ENCODE data around the gene OR4X1. TPM values are rescaled to one million over a fixed set of nuclear protein-coding genes. Genes with fewer than 3 reads are reported as not detected.

OR4X1 gene, protein sequence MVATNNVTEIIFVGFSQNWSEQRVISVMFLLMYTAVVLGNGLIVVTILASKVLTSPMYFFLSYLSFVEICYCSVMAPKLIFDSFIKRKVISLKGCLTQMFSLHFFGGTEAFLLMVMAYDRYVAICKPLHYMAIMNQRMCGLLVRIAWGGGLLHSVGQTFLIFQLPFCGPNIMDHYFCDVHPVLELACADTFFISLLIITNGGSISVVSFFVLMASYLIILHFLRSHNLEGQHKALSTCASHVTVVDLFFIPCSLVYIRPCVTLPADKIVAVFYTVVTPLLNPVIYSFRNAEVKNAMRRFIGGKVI
- not detected for total RNA-seq
- not detected for polyA plus RNA-seq

GRCh38 chr11:48263423-48263911 is at the start of gene OR4X1:
Gene OR4X1, plus strand, starts transcription at chr11:48263861. Its CDS starts 0 bp downstream, at chr11:48263861.
- Histone ChIP-seq H3K27ac (ENCODE audit: low read depth in 1 of 2, low read length in 2 of 2) (no peak within 1 kb of the TSS), H3K36me3 (ENCODE audit: control insufficient read depth in 4 of 4, insufficient read depth in 3 of 4, low read depth in 1 of 4, low read length in 3 of 4) (no peaks in the 10 kb centered on the region), H3K4me3 (ENCODE audit: low read depth in 1 of 3, low read length in 3 of 3) (no peak within 1 kb of the TSS), H3K27me3 (ENCODE audit: control insufficient read depth in 4 of 4, insufficient read depth in 4 of 4, low read length in 3 of 4) (no peaks in the 10 kb centered on the region), H3K9ac (ENCODE audit: low read depth in 1 of 2, low read length in 2 of 2) (no peak within 1 kb of the TSS), H3K9me3 (ENCODE audit: control insufficient read depth in 4 of 4, low read length in 3 of 4) (no peaks in the 10 kb centered on the region), H3K4me1 (ENCODE audit: control insufficient read depth in 4 of 4, insufficient read depth in 4 of 4, low read length in 3 of 4) (no peaks in the 10 kb centered on the region)
- no peak for DNase-seq (ENCODE audit: low spot score)
- WGBS: 34% methylated on average over 3 of the region's 3 CpGs
- TF ChIP-seq NR2F2 (IDR thresholded peaks at IDR 0.05) (no peak), GABPA (IDR thresholded peaks at IDR 0.05 in 1 of 2, conservative IDR thresholded peaks at IDR 0.05 in 1 of 2) (no peak), SP1 (IDR thresholded peaks at IDR 0.05) (no peak), RXRA (IDR thresholded peaks at IDR 0.05) (no peak), RAD21 (IDR thresholded peaks at IDR 0.05) (no peak), YY1 (IDR thresholded peaks at IDR 0.05) (no peak), EGR1 (IDR thresholded peaks at IDR 0.05; ENCODE audit: low read depth in 2 of 2) (no peak), REST (IDR thresholded peaks at IDR 0.05) (no peak), TAF1 (conservative IDR thresholded peaks at IDR 0.05) (no peak), CTCF (IDR thresholded peaks at IDR 0.05; ENCODE audit: low read depth, low read length, missing input control) (no peak), HNF4G (IDR thresholded peaks at IDR 0.05) (no peak), JUND (IDR thresholded peaks at IDR 0.05) (no peak), HNF4A (conservative IDR thresholded peaks at IDR 0.05) (no peak), MAX (IDR thresholded peaks at IDR 0.05) (no peak), FOXA1 (IDR thresholded peaks at IDR 0.05) (no peak)
- TF ChIP-seq, protein P1, sequence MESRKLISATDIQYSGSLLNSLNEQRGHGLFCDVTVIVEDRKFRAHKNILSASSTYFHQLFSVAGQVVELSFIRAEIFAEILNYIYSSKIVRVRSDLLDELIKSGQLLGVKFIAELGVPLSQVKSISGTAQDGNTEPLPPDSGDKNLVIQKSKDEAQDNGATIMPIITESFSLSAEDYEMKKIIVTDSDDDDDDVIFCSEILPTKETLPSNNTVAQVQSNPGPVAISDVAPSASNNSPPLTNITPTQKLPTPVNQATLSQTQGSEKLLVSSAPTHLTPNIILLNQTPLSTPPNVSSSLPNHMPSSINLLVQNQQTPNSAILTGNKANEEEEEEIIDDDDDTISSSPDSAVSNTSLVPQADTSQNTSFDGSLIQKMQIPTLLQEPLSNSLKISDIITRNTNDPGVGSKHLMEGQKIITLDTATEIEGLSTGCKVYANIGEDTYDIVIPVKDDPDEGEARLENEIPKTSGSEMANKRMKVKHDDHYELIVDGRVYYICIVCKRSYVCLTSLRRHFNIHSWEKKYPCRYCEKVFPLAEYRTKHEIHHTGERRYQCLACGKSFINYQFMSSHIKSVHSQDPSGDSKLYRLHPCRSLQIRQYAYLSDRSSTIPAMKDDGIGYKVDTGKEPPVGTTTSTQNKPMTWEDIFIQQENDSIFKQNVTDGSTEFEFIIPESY (IDR thresholded peaks at IDR 0.05): no peak
- TF ChIP-seq, protein P2, sequence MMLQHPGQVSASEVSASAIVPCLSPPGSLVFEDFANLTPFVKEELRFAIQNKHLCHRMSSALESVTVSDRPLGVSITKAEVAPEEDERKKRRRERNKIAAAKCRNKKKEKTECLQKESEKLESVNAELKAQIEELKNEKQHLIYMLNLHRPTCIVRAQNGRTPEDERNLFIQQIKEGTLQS (IDR thresholded peaks at IDR 0.05): no peak
